Breast epithelium (tissue), 4 donors: ENCODE measurements around the gene FN3K. TPM values are rescaled to one million over a fixed set of nuclear protein-coding genes. Genes with fewer than 3 reads are reported as not detected.
A peak's percentile ranks its signal among the peaks of the same experiment; 100 is the strongest.

ENCODE experiments used
- DNase-seq, 2 donors: peaks; one replicate each; pipeline ENCODE4 v3.0.0-alpha.2; 2019; ENCODE audit warnings: low spot score in 2 of 2
- H3K27ac ChIP-seq, 2 donors: fragments of 200-600 bp; sonication (generic) in 1 of 2; one replicate each; pipeline ENCODE4 v1.5.1; 2016 to 2019; ENCODE audit warnings: mild to moderate bottlenecking in 1 of 2
- H3K27me3 ChIP-seq, 2 donors: fragments of 200-600 bp; sonication (generic) in 1 of 2; one replicate each; pipeline versions ENCODE4 v1.5.1 to v1.6.0; 2017 to 2019; ENCODE audit warnings: control low read depth in 1 of 2, mild to moderate bottlenecking in 1 of 2
- H3K36me3 ChIP-seq: fragments of 200-600 bp; one replicate; pipeline ENCODE4 v1.5.1; 2019
- H3K4me1 ChIP-seq, 2 donors: fragments of 200-600 bp; sonication (generic); one replicate each; pipeline ENCODE4 v1.5.1; 2016 to 2019; ENCODE audit warnings: control low read depth in 1 of 2
- H3K4me3 ChIP-seq, 3 donors: fragments of 200-600 bp; sonication (generic); 1 replicate in 2 of 3; 2 replicates in 1 of 3; pipeline ENCODE4 v1.5.1; 2016 to 2019; ENCODE audit warnings: mild to moderate bottlenecking in 3 of 3, moderate library complexity in 2 of 3
- H3K9me3 ChIP-seq, 2 donors: fragments of 200-600 bp; sonication (generic) in 1 of 2; one replicate each; pipeline ENCODE4 v1.5.1; 2016 to 2019; ENCODE audit warnings: control low read depth in 1 of 2
- POLR2A ChIP-seq: fragments of 450-650 bp; IDR thresholded peaks from one replicate; pipeline ENCODE4 v1.6.1; 2016; ENCODE audit warnings: antibody characterized with exemption, mild to moderate bottlenecking, moderate library complexity
- POLR2AphosphoS5 ChIP-seq, 3 donors: sonication (generic); formaldehyde crosslinking; IDR thresholded peaks; one replicate each; pipeline ENCODE4 v1.6.1; 2017; ENCODE audit warnings: antibody characterized with exemption in 3 of 3
- intact Hi-C: fragments of 100-400 bp; cut with DNase I; formaldehyde crosslinking; loops from one replicate; pipeline ENCODE4 v1.15.1; 2023; ENCODE audit warnings: low total_unique reads
- total RNA-seq, 3 donors: library from RNA; depleted of rRNA; stranded (reverse); fragments of >200 nt; gene quantifications; one replicate each; pipeline ENCODE4 v1.1.0, GENCODE V29; 2016
- TF ChIP-seq, protein P1 (sequence below), 3 donors: fragments of 450-650 bp; IDR thresholded peaks; one replicate each; pipeline ENCODE4 v1.5.1; 2016 to 2017; ENCODE audit warnings: antibody characterized with exemption in 3 of 3, mild to moderate bottlenecking in 3 of 3, moderate library complexity in 3 of 3

The FN3K gene
- total RNA-seq, 3 donors from 2014 or later = 4.5 to 9.4 (median 7.2) TPM

DNA sequence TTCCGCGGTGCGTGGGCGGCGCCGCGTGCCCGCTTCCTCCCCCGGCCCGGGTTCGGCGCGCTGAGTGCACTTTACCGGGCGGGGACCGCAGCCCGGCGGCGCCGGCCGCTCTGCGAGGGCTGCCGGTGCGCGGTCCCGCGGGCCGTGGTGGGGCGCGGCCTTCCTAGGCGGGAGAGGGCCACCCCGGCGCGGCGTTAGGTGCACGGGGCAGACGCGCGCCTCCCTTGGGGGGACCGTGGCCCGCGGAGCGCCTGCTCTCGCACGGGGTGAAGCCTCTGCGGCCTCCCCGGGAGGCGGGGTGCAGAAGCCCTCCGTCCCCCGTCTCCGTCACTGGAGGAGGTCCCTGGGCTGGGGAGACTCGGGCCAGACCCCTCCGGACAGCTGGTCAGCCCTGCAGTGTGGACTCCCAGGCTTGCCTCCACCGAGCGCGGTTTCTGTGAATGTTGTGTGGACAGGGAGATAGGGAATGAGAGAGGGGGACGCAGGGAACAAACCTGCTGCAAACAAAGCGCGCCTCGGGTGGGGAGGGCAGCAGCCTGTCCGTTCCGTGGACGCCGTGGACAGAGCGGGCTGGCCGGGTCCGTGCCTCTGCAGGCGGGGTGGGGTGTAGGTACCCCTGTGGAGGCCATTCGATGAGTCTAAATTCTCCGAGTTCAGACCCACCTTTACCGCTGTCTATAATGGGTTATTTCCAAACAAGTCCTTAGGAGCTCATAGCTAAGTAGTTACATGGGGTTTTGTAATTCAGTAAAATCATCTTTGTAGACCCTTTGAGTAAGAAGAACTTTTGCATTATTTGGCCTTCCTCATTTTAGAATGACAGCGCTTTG lies 17.2 kb downstream of the FN3K start:
- DNase-seq = no peak
- H3K4me3 ChIP-seq = peak overlapping the region; percentile 67 to 92 (median 78)
- no peaks in the 10 kb centered on the region for H3K9me3 ChIP-seq
- no peaks in the 10 kb centered on the region for H3K36me3 ChIP-seq
- intact Hi-C loops = no loop called here
- no peak for TF ChIP-seq POLR2A
- no peak for TF ChIP-seq POLR2AphosphoS5 (IDR thresholded peaks at IDR 0.05)
- TF ChIP-seq, protein P1, sequence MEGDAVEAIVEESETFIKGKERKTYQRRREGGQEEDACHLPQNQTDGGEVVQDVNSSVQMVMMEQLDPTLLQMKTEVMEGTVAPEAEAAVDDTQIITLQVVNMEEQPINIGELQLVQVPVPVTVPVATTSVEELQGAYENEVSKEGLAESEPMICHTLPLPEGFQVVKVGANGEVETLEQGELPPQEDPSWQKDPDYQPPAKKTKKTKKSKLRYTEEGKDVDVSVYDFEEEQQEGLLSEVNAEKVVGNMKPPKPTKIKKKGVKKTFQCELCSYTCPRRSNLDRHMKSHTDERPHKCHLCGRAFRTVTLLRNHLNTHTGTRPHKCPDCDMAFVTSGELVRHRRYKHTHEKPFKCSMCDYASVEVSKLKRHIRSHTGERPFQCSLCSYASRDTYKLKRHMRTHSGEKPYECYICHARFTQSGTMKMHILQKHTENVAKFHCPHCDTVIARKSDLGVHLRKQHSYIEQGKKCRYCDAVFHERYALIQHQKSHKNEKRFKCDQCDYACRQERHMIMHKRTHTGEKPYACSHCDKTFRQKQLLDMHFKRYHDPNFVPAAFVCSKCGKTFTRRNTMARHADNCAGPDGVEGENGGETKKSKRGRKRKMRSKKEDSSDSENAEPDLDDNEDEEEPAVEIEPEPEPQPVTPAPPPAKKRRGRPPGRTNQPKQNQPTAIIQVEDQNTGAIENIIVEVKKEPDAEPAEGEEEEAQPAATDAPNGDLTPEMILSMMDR (IDR thresholded peaks at IDR 0.05) = no peak
- peaks cover 2 to 6% of the 10 kb centered on the region in 2 donors for H3K4me1 ChIP-seq
- no peaks in the 10 kb centered on the region for H3K27me3 ChIP-seq
- peak overlapping the region; percentile 84 to 90 for H3K27ac ChIP-seq

DNA sequence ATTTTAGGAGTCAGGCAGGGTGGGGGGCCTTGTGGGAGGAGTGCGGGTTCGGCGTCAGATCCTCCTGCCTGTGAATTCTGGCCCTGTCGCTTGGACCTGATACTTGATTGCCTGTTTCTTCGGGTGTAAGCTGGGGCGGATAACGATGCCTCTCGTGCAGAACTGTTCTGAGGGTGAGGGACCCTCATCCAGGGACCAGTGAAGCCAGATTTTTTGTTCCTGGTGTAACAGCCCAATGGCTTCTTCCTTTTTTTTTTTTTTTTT lies 17.7 kb downstream of the FN3K start:
- Histone ChIP-seq H3K9me3 (no peaks in the 10 kb centered on the region), H3K4me3 (peak overlapping the region; percentile 67 to 92 (median 78)), H3K36me3 (no peaks in the 10 kb centered on the region), H3K27ac (no peak overlapping the region), H3K27me3 (no peaks in the 10 kb centered on the region), H3K4me1 (peaks cover 2 to 6% of the 10 kb centered on the region in 2 donors)
- DNase-seq = no peak
- TF ChIP-seq POLR2A = no peak
- TF ChIP-seq, protein P1 (IDR thresholded peaks at IDR 0.05) = no peak
- TF ChIP-seq POLR2AphosphoS5 (IDR thresholded peaks at IDR 0.05) = no peak
- intact Hi-C loops = no loop called here

DNA sequence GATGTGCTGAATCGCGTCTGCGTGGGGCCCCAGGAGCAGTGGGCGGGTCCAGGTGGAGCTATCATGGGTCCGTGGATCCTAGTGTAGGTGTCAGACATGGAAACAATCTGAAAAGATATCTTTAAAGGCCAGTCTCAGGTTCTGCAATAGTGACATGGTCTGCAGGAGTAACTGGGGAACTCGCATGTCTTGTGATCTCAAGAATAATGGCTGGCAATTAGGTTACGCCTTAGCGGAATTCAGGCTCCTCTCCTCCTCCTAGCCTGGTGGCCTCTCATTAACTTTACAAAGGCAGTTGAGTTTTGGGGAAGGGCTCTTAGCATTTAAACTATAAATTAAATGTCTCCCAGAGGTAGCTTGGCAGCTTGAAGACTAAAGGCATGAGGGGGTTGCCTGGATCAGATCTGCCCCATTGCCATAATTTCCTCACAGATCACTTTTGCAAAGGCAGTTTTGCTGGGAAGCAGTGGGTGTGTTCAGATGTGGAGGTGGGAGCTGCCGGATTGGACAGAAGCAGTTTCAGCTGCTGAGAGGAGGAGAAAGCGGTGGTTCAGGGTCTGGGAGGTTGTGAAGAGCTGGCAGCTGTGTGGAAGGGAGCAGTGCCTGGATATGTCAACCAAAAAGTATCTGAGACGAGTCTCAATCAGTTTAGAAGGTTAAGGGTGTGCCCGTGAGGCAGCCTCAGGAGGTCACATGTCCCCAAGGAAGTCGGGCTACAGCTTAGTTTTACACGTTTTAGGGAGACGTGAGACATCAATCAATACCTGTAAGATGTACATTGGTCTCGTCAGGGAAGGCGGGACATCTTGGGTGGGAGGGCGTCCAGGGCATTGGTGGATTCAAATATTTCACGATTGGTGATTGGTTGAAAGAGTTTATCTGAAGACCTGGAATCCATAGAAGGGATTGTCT lies 19.1 kb downstream of the FN3K start:
- no peak for TF ChIP-seq POLR2A
- TF ChIP-seq POLR2AphosphoS5 (IDR thresholded peaks at IDR 0.05) = no peak
- TF ChIP-seq, protein P1 (IDR thresholded peaks at IDR 0.05) = no peak
- Histone ChIP-seq H3K27ac (no peak overlapping the region), H3K4me1 (peaks cover 2 to 6% of the 10 kb centered on the region in 2 donors), H3K36me3 (no peaks in the 10 kb centered on the region), H3K4me3 (no peak overlapping the region), H3K27me3 (no peaks in the 10 kb centered on the region), H3K9me3 (no peaks in the 10 kb centered on the region)
- intact Hi-C loops = no loop called here
- no peak for DNase-seq

DNA sequence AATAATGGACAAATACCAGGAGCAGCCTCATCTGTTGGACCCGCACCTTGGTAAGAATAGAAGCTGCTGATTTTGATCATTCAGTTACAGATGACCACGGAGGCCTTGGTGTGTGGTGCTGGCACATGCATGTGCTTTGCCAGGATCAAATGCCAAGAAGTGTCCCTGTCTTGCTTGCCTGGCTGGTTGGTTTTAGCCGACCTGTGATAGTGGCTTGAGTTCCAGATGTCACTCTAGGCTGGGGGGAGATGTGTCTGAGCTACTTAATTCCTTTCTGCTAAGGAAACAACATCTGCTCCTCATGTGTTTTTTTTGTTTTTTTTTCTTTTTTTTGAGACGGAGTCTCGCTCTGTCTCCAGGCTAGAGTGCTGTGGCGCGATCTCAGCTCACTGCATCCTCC lies 20.8 kb downstream of the FN3K start:
- intact Hi-C loops = no loop called here
- Histone ChIP-seq H3K27me3 (no peaks in the 10 kb centered on the region), H3K36me3 (no peaks in the 10 kb centered on the region), H3K9me3 (no peaks in the 10 kb centered on the region), H3K4me1 (peaks cover 2 to 6% of the 10 kb centered on the region in 2 donors), H3K4me3 (no peak overlapping the region), H3K27ac (no peak overlapping the region)
- TF ChIP-seq, protein P1 (IDR thresholded peaks at IDR 0.05) = no peak
- no peak for TF ChIP-seq POLR2AphosphoS5 (IDR thresholded peaks at IDR 0.05)
- TF ChIP-seq POLR2A = no peak
- DNase-seq = no peak

DNA sequence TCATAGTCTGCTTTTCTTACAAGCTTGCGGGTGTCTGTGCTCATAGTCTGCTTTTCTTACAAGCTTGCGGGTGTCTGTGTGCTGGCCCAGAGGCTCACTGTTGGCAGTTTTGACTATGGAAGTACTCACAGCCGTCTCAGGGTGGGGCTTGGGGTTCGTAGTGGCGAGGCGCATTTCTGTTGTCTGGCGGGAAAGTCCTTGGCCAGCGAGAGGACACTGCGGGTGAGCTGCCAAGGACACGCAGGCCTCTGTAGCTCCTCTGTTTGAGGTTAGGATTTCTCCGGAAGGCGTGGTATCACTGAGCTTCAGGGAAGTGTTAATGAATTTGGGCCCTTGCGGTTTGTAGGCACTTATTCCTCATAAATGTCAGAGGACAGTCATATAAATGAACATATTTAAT lies 30.0 kb downstream of the FN3K start:
- intact Hi-C loops = no loop called here
- H3K4me3 ChIP-seq = no peak overlapping the region
- peak overlapping the region in 1 of 2 donors; percentile 6 for H3K27ac ChIP-seq
- no peaks in the 10 kb centered on the region for H3K27me3 ChIP-seq
- no peaks in the 10 kb centered on the region for H3K4me1 ChIP-seq
- no peaks in the 10 kb centered on the region for H3K36me3 ChIP-seq
- H3K9me3 ChIP-seq = no peaks in the 10 kb centered on the region
- no peak for DNase-seq
- TF ChIP-seq POLR2AphosphoS5 (IDR thresholded peaks at IDR 0.05) (no peak), POLR2A (no peak)
- TF ChIP-seq, protein P1 (IDR thresholded peaks at IDR 0.05) = no peak
